ENCODE results near the gene DLG1.

Gene DLG1

GRCh38 chr3:197298341-197298944 lies at the start of gene DLG1:
DLG1 (minus strand) TSS chr3:197298612; CDS start chr3:197297204, 1,408 bp downstream.
- DNase-seq (ENCODE audit: insufficient read length, low spot score) = peak; percentile 70
- TF ChIP-seq POLR2A (IDR thresholded peaks at IDR 0.05; ENCODE audit: low read depth, low read length) = peak; percentile 73
- FAIRE-seq = peak; percentile 73

GRCh38 chr3:197348014-197348413 lies 49.6 kb upstream of the DLG1 start:
- no peak for TF ChIP-seq POLR2A (IDR thresholded peaks at IDR 0.05; ENCODE audit: low read depth, low read length)
- no peak for DNase-seq (ENCODE audit: insufficient read length, low spot score)
- FAIRE-seq = no peak

GRCh38 chr3:197345390-197345789 lies 47.0 kb upstream of the DLG1 start:
- DNase-seq (ENCODE audit: insufficient read length, low spot score) (no peak), FAIRE-seq (no peak)
- no peak for TF ChIP-seq POLR2A (IDR thresholded peaks at IDR 0.05; ENCODE audit: low read depth, low read length)

GRCh38 chr3:197344582-197345318 lies 46.3 kb upstream of the DLG1 start:
- DNase-seq (ENCODE audit: insufficient read length, low spot score) = no peak
- no peak for FAIRE-seq

GRCh38 chr3:197343656-197344408 lies 45.4 kb upstream of the DLG1 start:
- FAIRE-seq = no peak
- no peak for TF ChIP-seq POLR2A (IDR thresholded peaks at IDR 0.05; ENCODE audit: low read depth, low read length)
- DNase-seq (ENCODE audit: insufficient read length, low spot score) = no peak

More at GRCh38 chr3:197344582-197345318, 46.3 kb upstream of the DLG1 start:
- TF ChIP-seq POLR2A (IDR thresholded peaks at IDR 0.05; ENCODE audit: low read depth, low read length) = no peak

- no peak for DNase-seq (ENCODE audit: insufficient read length, low spot score)
- FAIRE-seq = no peak
- no peak for TF ChIP-seq POLR2A (IDR thresholded peaks at IDR 0.05; ENCODE audit: low read depth, low read length)
Observed at GRCh38 chr3:197343111-197343510, 44.7 kb upstream of the DLG1 start.

GRCh38 chr3:197340521-197340871 lies 42.1 kb upstream of the DLG1 start:
- FAIRE-seq = no peak
- TF ChIP-seq POLR2A (IDR thresholded peaks at IDR 0.05; ENCODE audit: low read depth, low read length) = no peak

GRCh38 chr3:197339841-197340520 lies 41.6 kb upstream of the DLG1 start:
- TF ChIP-seq POLR2A (IDR thresholded peaks at IDR 0.05; ENCODE audit: low read depth, low read length) = no peak
- FAIRE-seq (peak; percentile 55), DNase-seq (ENCODE audit: insufficient read length, low spot score) (peak; percentile 69)

More at GRCh38 chr3:197340521-197340871, 42.1 kb upstream of the DLG1 start:
- no peak for DNase-seq (ENCODE audit: insufficient read length, low spot score)

- DNase-seq (ENCODE audit: insufficient read length, low spot score) (no peak), FAIRE-seq (no peak)
- no peak for TF ChIP-seq POLR2A (IDR thresholded peaks at IDR 0.05; ENCODE audit: low read depth, low read length)
Observed at GRCh38 chr3:197338586-197338985, 40.2 kb upstream of the DLG1 start.

GRCh38 chr3:197337656-197338055 lies 39.2 kb upstream of the DLG1 start:
- DNase-seq (ENCODE audit: insufficient read length, low spot score) (no peak), FAIRE-seq (no peak)
- TF ChIP-seq POLR2A (IDR thresholded peaks at IDR 0.05; ENCODE audit: low read depth, low read length) = no peak

- FAIRE-seq = no peak
- DNase-seq (ENCODE audit: insufficient read length, low spot score) = no peak
- TF ChIP-seq POLR2A (IDR thresholded peaks at IDR 0.05; ENCODE audit: low read depth, low read length) = no peak
Observed at GRCh38 chr3:197337214-197337613, 38.8 kb upstream of the DLG1 start.

- DNase-seq (ENCODE audit: insufficient read length, low spot score) = no peak
- FAIRE-seq = no peak
Observed at GRCh38 chr3:197336348-197336747, 37.9 kb upstream of the DLG1 start.

GRCh38 chr3:197335428-197336132 lies 37.2 kb upstream of the DLG1 start:
- DNase-seq (ENCODE audit: insufficient read length, low spot score) (no peak), FAIRE-seq (no peak)
- TF ChIP-seq POLR2A (IDR thresholded peaks at IDR 0.05; ENCODE audit: low read depth, low read length) = no peak

More at GRCh38 chr3:197336348-197336747, 37.9 kb upstream of the DLG1 start:
- TF ChIP-seq POLR2A (IDR thresholded peaks at IDR 0.05; ENCODE audit: low read depth, low read length) = no peak

Measured in H54 (cell line).